Neuronal stem cell (in vitro differentiated cells): Measurements from ENCODE around the gene TTC16.

ENCODE experiments used
- DNase-seq: peaks from one replicate; pipeline ENCODE4 v3.0.0-alpha.2; 2013; ENCODE audit warnings: low spot score
- H2AFZ ChIP-seq: one replicate; pipeline ENCODE4 v1.6.1; 2013; ENCODE audit warnings: mild to moderate bottlenecking, low read length, inconsistent platforms
- H2AK5ac ChIP-seq: 2 replicates; pipeline ENCODE4 v1.6.1; 2013; ENCODE audit warnings: low read depth, mild to moderate bottlenecking, inconsistent platforms, low read length, moderate library complexity, mixed read lengths
- H2BK120ac ChIP-seq: 2 replicates; pipeline ENCODE4 v1.6.1; 2013; ENCODE audit warnings: low read depth, mild to moderate bottlenecking, inconsistent platforms, low read length, moderate library complexity, mixed read lengths
- H2BK12ac ChIP-seq: one replicate; pipeline ENCODE4 v1.6.1; 2013; ENCODE audit warnings: low read length, inconsistent platforms
- H2BK15ac ChIP-seq: 2 replicates; pipeline ENCODE4 v1.6.1; 2013; ENCODE audit warnings: mild to moderate bottlenecking, low read length, inconsistent platforms, mixed read lengths
- H2BK5ac ChIP-seq: one replicate; pipeline ENCODE4 v1.6.1; 2013; ENCODE audit warnings: inconsistent platforms, mild to moderate bottlenecking, low read length, moderate library complexity
- H3K14ac ChIP-seq: one replicate; pipeline ENCODE4 v1.6.1; 2013; ENCODE audit warnings: low read length, inconsistent platforms
- H3K18ac ChIP-seq: 2 replicates; pipeline ENCODE4 v1.6.1; 2013; ENCODE audit warnings: low read length, inconsistent platforms
- H3K23ac ChIP-seq: 2 replicates; pipeline ENCODE4 v1.6.1; 2013; ENCODE audit warnings: low read depth, mild to moderate bottlenecking, mixed read lengths, low read length, inconsistent platforms; ENCODE audit not compliant: poor library complexity
- H3K27ac ChIP-seq: replicated peaks from 3 replicates; pipeline ENCODE4 v1.5.1; 2013; ENCODE audit warnings: low read length, inconsistent platforms
- H3K27me3 ChIP-seq, 3 experiments: 2 replicates each; pipeline ENCODE4 v1.6.1; 2013; ENCODE audit warnings: low read length in 3 of 3, mild to moderate bottlenecking in 2 of 3, inconsistent platforms in 1 of 3, low read depth in 1 of 3, mixed read lengths in 1 of 3, moderate library complexity in 1 of 3; ENCODE audit not compliant: control insufficient read depth in 3 of 3, insufficient read depth in 3 of 3
- H3K36me3 ChIP-seq, 2 donors: replicated peaks in 1 of 2; 2 replicates each; pipeline ENCODE4 v1.6.1; 2013; ENCODE audit warnings: low read length in 2 of 2; ENCODE audit not compliant: control insufficient read depth in 2 of 2, insufficient read depth in 2 of 2
- H3K4ac ChIP-seq: 2 replicates; pipeline ENCODE4 v1.6.1; 2013; ENCODE audit warnings: inconsistent platforms, mild to moderate bottlenecking, low read length, moderate library complexity
- H3K4me1 ChIP-seq, 2 donors: 1 replicate in 1 of 2; 2 replicates in 1 of 2; pipeline ENCODE4 v1.6.1; 2013; ENCODE audit warnings: low read length in 2 of 2, low read depth in 1 of 2; ENCODE audit not compliant: control insufficient read depth in 2 of 2, insufficient read depth in 1 of 2
- H3K4me2 ChIP-seq: one replicate; pipeline ENCODE4 v1.6.1; 2013; ENCODE audit warnings: mild to moderate bottlenecking, low read length, inconsistent platforms; ENCODE audit not compliant: insufficient read depth, poor library complexity, severe bottlenecking
- H3K4me3 ChIP-seq, 2 donors: 2 replicates each; pipeline ENCODE4 v1.5.1; 2013; ENCODE audit warnings: low read length in 2 of 2, mild to moderate bottlenecking in 2 of 2, inconsistent platforms in 1 of 2, moderate library complexity in 1 of 2
- H3K79me1 ChIP-seq: one replicate; pipeline ENCODE4 v1.6.1; 2013; ENCODE audit warnings: low read depth, mild to moderate bottlenecking, inconsistent platforms, low read length, moderate library complexity
- H3K9ac ChIP-seq: one replicate; pipeline ENCODE4 v1.6.1; 2013; ENCODE audit warnings: mild to moderate bottlenecking, low read depth, low read length, inconsistent platforms; ENCODE audit not compliant: poor library complexity
- H3K9me3 ChIP-seq, 2 donors: replicated peaks in 1 of 2; 2 replicates each; pipeline versions ENCODE3 to v1.6.1; 2013; ENCODE audit warnings: low read length in 2 of 2, mild to moderate bottlenecking in 2 of 2, inconsistent platforms in 1 of 2, low read depth in 1 of 2, mixed read lengths in 1 of 2, moderate library complexity in 1 of 2; ENCODE audit not compliant: control insufficient read depth in 2 of 2, insufficient read depth in 1 of 2
- H4K8ac ChIP-seq: one replicate; pipeline ENCODE4 v1.6.1; 2013; ENCODE audit warnings: low read depth, mild to moderate bottlenecking, inconsistent platforms, low read length, moderate library complexity
- H4K91ac ChIP-seq: one replicate; pipeline ENCODE4 v1.6.1; 2013; ENCODE audit warnings: low read length, low read depth, mild to moderate bottlenecking, inconsistent platforms; ENCODE audit not compliant: poor library complexity
- WGBS, 2 donors: extraction: QIAGEN DNeasy Blood & Tissue Kit; methylation state at CpG; one replicate each; pipeline ENCODE4 v1.1.7; 2013; ENCODE audit warnings: missing lambda C conversion rate in 2 of 2, mixed read lengths in 1 of 2; ENCODE audit not compliant: insufficient read length in 2 of 2, insufficient replicate concordance in 1 of 2; ENCODE audit errors: extremely low coverage in 2 of 2; 5-methylcytosine and 5-hydroxymethylcytosine counted together

TTC16 gene

DNA sequence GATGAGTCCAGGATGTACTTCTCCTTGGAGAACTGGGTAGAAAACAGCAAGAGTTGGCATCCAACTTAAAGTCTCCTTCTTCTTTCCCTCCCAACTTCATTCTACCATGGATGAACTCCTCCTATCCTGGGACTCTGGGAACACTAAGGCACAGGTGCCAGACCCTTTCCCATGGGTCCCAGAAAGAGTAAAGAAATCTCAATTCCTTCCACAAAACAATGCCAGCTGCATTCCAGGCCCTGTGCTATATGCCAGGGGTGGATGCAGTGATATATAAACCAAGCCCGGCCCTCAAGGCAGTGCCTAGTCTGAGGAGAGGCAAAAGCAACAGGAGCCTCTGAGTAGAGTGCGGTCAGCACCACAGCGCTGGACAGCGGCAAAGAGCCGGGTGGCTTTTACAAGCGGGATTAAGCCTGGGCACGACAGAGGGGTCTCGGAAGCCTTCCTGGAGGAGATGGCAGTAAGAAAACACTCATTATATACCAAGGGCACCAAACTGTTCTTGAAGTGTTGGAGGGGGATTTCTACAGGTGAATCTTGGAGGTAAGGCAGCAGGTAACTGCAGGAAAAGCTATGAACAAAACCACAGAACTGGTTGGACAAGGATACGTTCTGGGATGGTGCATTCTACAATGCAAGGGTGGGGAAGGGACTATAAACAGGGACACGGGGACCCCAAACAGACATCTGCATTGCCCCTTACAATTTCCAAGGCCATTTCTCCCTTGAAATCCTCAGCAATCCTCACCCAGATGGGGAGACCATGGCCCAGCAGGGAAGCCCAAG, 35.6 kb downstream of the TTC16 start:
- Histone ChIP-seq H3K27me3 (peaks cover 0 to 63% (median 3%) of the 10 kb centered on the region in 3 experiments), H3K4ac (no peak overlapping the region), H4K91ac (no peak overlapping the region), H3K27ac (no peak overlapping the region), H3K14ac (no peak overlapping the region), H3K36me3 (peaks cover 0 to 12% of the 10 kb centered on the region in 2 donors), H2AK5ac (no peak overlapping the region), H3K4me1 (peaks cover 2 to 4% of the 10 kb centered on the region in 2 donors), H2BK5ac (no peak overlapping the region), H2AFZ (no peak overlapping the region), H4K8ac (no peak overlapping the region), H2BK120ac (no peak overlapping the region), H3K23ac (no peak overlapping the region), H3K9ac (no peak overlapping the region), H3K4me3 (no peak overlapping the region), H3K9me3 (no peaks in the 10 kb centered on the region), H3K79me1 (peaks cover 1% of the 10 kb centered on the region), H2BK15ac (no peak overlapping the region), H2BK12ac (no peak overlapping the region), H3K18ac (no peak overlapping the region), H3K4me2 (no peak overlapping the region)
- no CpG with 5 or more reads among the region's 10 CpGs for WGBS, 2 donors
- DNase-seq: no peak

GRCh38 chr9:127753148-127753547, 37.3 kb downstream of the TTC16 start:
- Histone ChIP-seq H3K4me2 (no peak overlapping the region), H4K91ac (no peak overlapping the region), H3K27me3 (peaks cover 0 to 59% (median 3%) of the 10 kb centered on the region in 3 experiments), H2BK12ac (no peak overlapping the region), H2AFZ (no peak overlapping the region), H3K36me3 (peaks cover 0 to 9% of the 10 kb centered on the region in 2 donors), H3K18ac (no peak overlapping the region), H3K23ac (no peak overlapping the region), H3K4me1 (peaks cover 2 to 4% of the 10 kb centered on the region in 2 donors), H3K4me3 (no peak overlapping the region), H3K79me1 (peaks cover 1% of the 10 kb centered on the region), H2AK5ac (no peak overlapping the region), H3K27ac (no peak overlapping the region), H2BK15ac (no peak overlapping the region), H3K9me3 (no peaks in the 10 kb centered on the region), H3K9ac (no peak overlapping the region), H2BK120ac (no peak overlapping the region), H4K8ac (no peak overlapping the region), H3K14ac (no peak overlapping the region), H2BK5ac (no peak overlapping the region), H3K4ac (no peak overlapping the region)
- DNase-seq: no peak
- WGBS, 2 donors: no CpG with 5 or more reads among the region's 8 CpGs

DNA sequence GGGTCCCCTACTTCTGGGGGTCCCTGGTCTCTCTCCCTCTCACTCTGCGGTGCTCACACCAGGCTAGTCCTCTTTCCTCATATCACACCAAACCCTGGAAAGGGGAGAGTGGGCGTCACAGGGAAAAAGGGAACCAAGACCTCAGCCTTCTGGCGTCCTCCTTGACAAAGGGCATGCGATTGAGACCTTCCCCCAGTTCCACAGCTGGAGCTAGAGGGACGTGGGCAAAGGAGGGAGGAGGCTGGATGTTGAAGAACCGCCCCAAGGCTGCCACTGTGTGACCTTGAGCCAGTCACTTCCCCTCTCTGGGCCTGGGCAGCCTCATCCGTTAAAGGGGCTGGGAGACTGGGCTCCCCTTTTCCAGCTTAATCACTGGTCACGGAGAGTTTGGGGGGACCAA, 37.7 kb downstream of the TTC16 start:
- no peak overlapping the region for H4K91ac ChIP-seq
- H3K4me1 ChIP-seq: peaks cover 2 to 4% of the 10 kb centered on the region in 2 donors
- H3K4ac ChIP-seq: no peak overlapping the region
- H2BK15ac ChIP-seq: no peak overlapping the region
- H2AFZ ChIP-seq: no peak overlapping the region
- peaks cover under 1% of the 10 kb centered on the region for H3K79me1 ChIP-seq
- no peak overlapping the region for H3K18ac ChIP-seq
- H3K23ac ChIP-seq: no peak overlapping the region
- DNase-seq: no peak
- H2BK12ac ChIP-seq: no peak overlapping the region
- peak overlapping the region in 1 of 2 donors; percentile 38 for H3K4me3 ChIP-seq
- H3K36me3 ChIP-seq: peaks cover 0 to 6% of the 10 kb centered on the region in 2 donors
- H2BK120ac ChIP-seq: no peak overlapping the region
- H3K27ac ChIP-seq: no peak overlapping the region
- no peak overlapping the region for H2AK5ac ChIP-seq
- no peak overlapping the region for H3K14ac ChIP-seq
- no peak overlapping the region for H2BK5ac ChIP-seq
- WGBS, 2 donors: no CpG with 5 or more reads among the region's 8 CpGs
- no peak overlapping the region for H4K8ac ChIP-seq
- H3K27me3 ChIP-seq: peaks cover 0 to 59% (median 3%) of the 10 kb centered on the region in 3 experiments
- no peaks in the 10 kb centered on the region for H3K9me3 ChIP-seq
- H3K9ac ChIP-seq: no peak overlapping the region
- no peak overlapping the region for H3K4me2 ChIP-seq
